ENCODE data around the gene MARCO. TPM values are rescaled to one million over a fixed set of nuclear protein-coding genes. Genes with fewer than 3 reads are reported as not detected.

Gene MARCO
- total RNA-seq, 1 experiment from 2014 or later, result not detected

- Histone ChIP-seq H3K79me1 (ENCODE audit: insufficient read depth, low read depth, low read length, poor library complexity, severe bottlenecking) (no peaks in the 10 kb centered on the region), H3K14ac (ENCODE audit: insufficient read depth, low read length) (no peak overlapping the region), H4K5ac (ENCODE audit: insufficient read length, low read depth, low read length) (no peak overlapping the region), H2BK15ac (ENCODE audit: low read depth, low read length) (no peak overlapping the region), H3K79me2 (ENCODE audit: insufficient read depth, low read length) (no peaks in the 10 kb centered on the region), H2AK5ac (ENCODE audit: insufficient read length, low read length) (no peak overlapping the region), H3K4ac (ENCODE audit: low read depth, low read length) (no peak overlapping the region), H4K91ac (ENCODE audit: insufficient read length, low read depth, low read length) (no peak overlapping the region), H3K27ac (ENCODE audit: insufficient read length, low read depth, low read length) (no peak overlapping the region), H3T11ph (ENCODE audit: low read length) (no peak overlapping the region), H3K9me3 (ENCODE audit: control insufficient read depth, low read depth, low read length) (no peaks in the 10 kb centered on the region), H3K9ac (ENCODE audit: extremely low read depth, insufficient read length, low read length) (no peak overlapping the region), H3K18ac (ENCODE audit: insufficient read length, low read depth, low read length) (no peak overlapping the region), H4K20me1 (ENCODE audit: control insufficient read depth, insufficient read depth, insufficient read length) (no peaks in the 10 kb centered on the region), H3K4me1 (ENCODE audit: insufficient read depth, low read length) (no peaks in the 10 kb centered on the region), H2BK20ac (ENCODE audit: low read depth, low read length, poor library complexity, severe bottlenecking) (no peak overlapping the region), H2AFZ (ENCODE audit: low read length) (no peak overlapping the region), H2BK12ac (ENCODE audit: insufficient read length, low read depth, low read length) (no peak overlapping the region), H3K56ac (ENCODE audit: insufficient read length, low read depth, low read length) (no peak overlapping the region), H3K23ac (ENCODE audit: insufficient read length, low read depth, low read length) (no peak overlapping the region), H2BK120ac (ENCODE audit: low read depth, low read length, poor library complexity, severe bottlenecking) (no peak overlapping the region), H3K23me2 (ENCODE audit: insufficient read length, low read depth, low read length, poor library complexity, severe bottlenecking) (no peaks in the 10 kb centered on the region), H4K8ac (replicated peaks; ENCODE audit: insufficient read length, low read depth, low read length) (no peak overlapping the region), H2BK5ac (ENCODE audit: insufficient read length, low read length) (no peak overlapping the region), H3K27me3 (ENCODE audit: insufficient read depth, low read length) (no peaks in the 10 kb centered on the region; the same call in 1 of the 2 replicates), H3K4me2 (ENCODE audit: insufficient read depth, insufficient read length, low read length) (no peak overlapping the region)
- Mint-ChIP-seq H3K36me3 (ENCODE audit: insufficient read depth in 1 of 3, low read depth in 3 of 3) (no peaks in the 10 kb centered on the region; a peak in 1 of 7 replicates), H3K27me3 (ENCODE audit: low read depth) (no peaks in the 10 kb centered on the region; the same call in 1 of the 2 replicates), H3K4me3 (no peak overlapping the region), H3K9me3 (peaks cover 0 to under 1% of the 10 kb centered on the region in 2 experiments; a peak in 2 of 5 replicates), H3K27ac (peak overlapping the region in 1 of 3 experiments; percentile 62; a peak in 1 of 7 replicates), H3K4me1 (peaks cover 2 to 5% of the 10 kb centered on the region in 2 experiments)
- peak; percentile 7 for DNase-seq
- TF ChIP-seq CTCF (conservative IDR thresholded peaks at IDR 0.05), result no peak
- no CpG with 5 or more reads among the region's 4 CpGs for WGBS (ENCODE audit: extremely low coverage, insufficient read length, low lambda C conversion rate)
Measured at GRCh38 chr2:119022678-119023077, 80.7 kb downstream of the MARCO start.
